ENCODE results near the gene VGLL4. TPM values are rescaled to one million over a fixed set of nuclear protein-coding genes. Genes with fewer than 3 reads are reported as not detected.

Gene VGLL4
- total and polyA plus RNA-seq, 5 donors, result 40.9 to 66.9 (median 53.2) TPM

DNA sequence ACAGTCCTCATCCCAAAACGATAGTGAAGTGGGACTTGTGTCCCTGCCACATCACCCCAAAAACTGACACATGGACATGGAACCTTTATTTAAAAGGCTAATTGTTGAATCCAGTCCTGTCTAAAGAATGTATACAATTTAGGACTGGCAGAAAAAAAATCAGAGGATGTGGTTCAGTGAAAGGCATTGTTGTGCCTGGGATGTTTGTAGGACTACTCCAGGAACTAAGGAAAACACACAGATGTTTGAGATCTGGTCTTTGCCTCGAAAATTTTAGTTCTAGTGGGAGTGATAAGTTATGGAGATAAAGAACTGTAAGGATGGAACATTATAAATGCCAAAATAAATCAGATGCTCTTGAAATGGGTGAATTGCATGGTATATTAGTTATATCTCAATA lies 27.2 kb downstream of the VGLL4 start:
- intact Hi-C loops (cut with DNase I), result no loop called here
- ATAC-seq, result no peak
- DNase-seq, result no peak
- Histone ChIP-seq H3K27me3 (ENCODE audit: control insufficient read depth, insufficient read depth) (no peaks in the 10 kb centered on the region), H3K27ac (ENCODE audit: low read length) (no peak overlapping the region), H3K4me1 (ENCODE audit: control insufficient read depth, insufficient read depth, low read length) (peaks cover 27% of the 10 kb centered on the region), H3K4me3 (ENCODE audit: low read length) (no peak overlapping the region), H3K9me3 (ENCODE audit: control insufficient read depth, low read length) (no peaks in the 10 kb centered on the region)
- WGBS, result 24% methylated on average over 2 of the region's 2 CpGs

DNA sequence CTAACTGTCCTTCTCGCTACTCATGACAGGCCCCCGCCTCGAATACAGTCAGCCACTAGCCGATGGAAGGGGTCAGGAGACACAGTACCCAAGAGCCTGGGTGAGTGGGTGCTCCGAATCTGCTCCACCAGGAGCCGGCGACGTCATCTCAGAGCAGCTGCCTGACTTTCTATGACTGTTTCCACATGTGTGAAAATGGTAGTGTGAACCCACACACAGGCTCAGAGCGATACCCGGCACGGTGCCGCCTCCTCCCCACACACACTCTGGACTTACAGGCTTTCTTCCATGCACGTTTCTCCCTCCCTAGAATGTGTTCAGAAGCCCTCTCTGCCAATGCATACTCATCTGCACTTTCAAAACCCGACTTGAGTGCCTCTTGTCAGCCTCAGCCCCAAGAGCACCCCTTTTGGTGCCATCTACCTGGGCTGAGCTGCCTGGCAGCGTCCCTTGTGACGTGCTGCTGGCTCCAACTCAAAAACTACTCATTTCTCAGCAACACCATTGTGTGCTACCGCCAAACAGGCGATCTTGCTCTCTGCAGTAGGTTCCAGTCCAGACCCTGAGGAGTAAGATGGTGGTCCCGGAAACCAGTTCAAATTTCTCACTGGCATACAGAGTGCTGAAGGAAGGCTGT lies 29.7 kb downstream of the VGLL4 start:
- WGBS, result 68% methylated on average over 19 of the region's 19 CpGs
- Histone ChIP-seq H3K27me3 (ENCODE audit: control insufficient read depth, insufficient read depth) (no peaks in the 10 kb centered on the region), H3K9me3 (ENCODE audit: control insufficient read depth, low read length) (no peaks in the 10 kb centered on the region), H3K27ac (ENCODE audit: low read length) (no peak overlapping the region), H3K4me1 (ENCODE audit: control insufficient read depth, insufficient read depth, low read length) (peaks cover 36% of the 10 kb centered on the region), H3K4me3 (ENCODE audit: low read length) (no peak overlapping the region)
- DNase-seq (peak in 1 of 3 donors; percentile 73), ATAC-seq (peak in 1 of 2 donors; percentile 22)
- intact Hi-C loops (cut with DNase I), result no loop called here

DNA sequence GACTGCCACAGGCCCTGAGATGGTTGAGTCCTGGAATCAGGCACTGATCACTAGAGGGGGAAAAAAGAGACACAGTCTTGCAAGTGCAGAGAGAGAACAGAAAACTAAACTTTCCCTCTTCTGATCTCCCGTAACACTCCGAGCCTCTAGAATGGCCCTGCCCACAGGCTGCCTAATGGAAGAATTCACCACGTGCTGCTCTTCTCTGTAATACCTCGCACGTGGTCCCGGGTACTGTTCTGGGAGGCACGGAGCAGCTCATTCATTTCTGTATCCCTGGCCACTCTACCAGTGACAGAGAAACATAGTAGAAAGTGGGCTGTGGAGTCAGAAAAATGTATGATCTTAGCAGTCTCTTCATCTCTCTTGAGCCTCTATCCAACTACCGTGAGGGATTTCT lies 30.4 kb downstream of the VGLL4 start:
- Histone ChIP-seq H3K27me3 (ENCODE audit: control insufficient read depth, insufficient read depth) (no peaks in the 10 kb centered on the region), H3K9me3 (ENCODE audit: control insufficient read depth, low read length) (no peaks in the 10 kb centered on the region), H3K4me1 (ENCODE audit: control insufficient read depth, insufficient read depth, low read length) (peaks cover 36% of the 10 kb centered on the region), H3K27ac (ENCODE audit: low read length) (no peak overlapping the region), H3K4me3 (ENCODE audit: low read length) (no peak overlapping the region)
- DNase-seq (no peak), ATAC-seq (peak in 1 of 2 donors; percentile 55)
- WGBS, result 66% methylated on average over 8 of the region's 8 CpGs
- intact Hi-C loops (cut with DNase I), result no loop called here

GRCh38 chr3:11612515-11613188 lies 31.1 kb downstream of the VGLL4 start:
- Histone ChIP-seq H3K27me3 (ENCODE audit: control insufficient read depth, insufficient read depth) (no peaks in the 10 kb centered on the region), H3K4me3 (ENCODE audit: low read length) (no peak overlapping the region), H3K9me3 (ENCODE audit: control insufficient read depth, low read length) (no peaks in the 10 kb centered on the region), H3K27ac (ENCODE audit: low read length) (no peak overlapping the region), H3K4me1 (ENCODE audit: control insufficient read depth, insufficient read depth, low read length) (peaks cover 39% of the 10 kb centered on the region)
- 72% methylated on average over 9 of the region's 9 CpGs for WGBS
- intact Hi-C loops (cut with DNase I), result no loop called here
- no peak for DNase-seq
- ATAC-seq, result no peak

DNA sequence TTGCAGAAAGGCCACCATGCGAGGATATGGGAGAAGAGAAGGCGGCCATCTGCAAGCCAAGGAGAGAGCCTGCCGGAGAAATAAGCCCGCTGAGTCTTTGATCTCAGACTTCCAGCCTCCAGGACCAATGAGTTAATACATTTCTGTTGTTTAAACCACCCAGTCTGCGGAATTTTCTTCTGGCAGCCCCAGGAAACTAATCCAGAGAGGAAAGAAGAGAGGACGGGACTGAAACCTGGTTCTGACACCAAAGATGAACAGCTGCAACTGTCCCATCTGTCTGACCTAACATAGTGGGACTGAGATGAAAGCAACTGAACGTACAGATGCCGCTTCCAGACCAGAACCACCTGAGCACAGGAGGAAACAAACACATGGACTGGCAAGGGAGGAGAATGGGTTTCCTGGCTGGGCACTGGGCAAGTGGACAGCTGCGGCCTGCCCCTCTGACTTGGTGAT lies 32.3 kb downstream of the VGLL4 start:
- no peak for ATAC-seq
- H3K9me3 ChIP-seq (ENCODE audit: control insufficient read depth, low read length), result no peaks in the 10 kb centered on the region
- no peak for DNase-seq
- H3K4me1 ChIP-seq (ENCODE audit: control insufficient read depth, insufficient read depth, low read length), result peaks cover 35% of the 10 kb centered on the region
- H3K4me3 ChIP-seq (ENCODE audit: low read length), result no peak overlapping the region
- no peaks in the 10 kb centered on the region for H3K27me3 ChIP-seq (ENCODE audit: control insufficient read depth, insufficient read depth)
- intact Hi-C loops (cut with DNase I), result no loop called here
- no peak overlapping the region for H3K27ac ChIP-seq (ENCODE audit: low read length)
- WGBS, result 80% methylated on average over 9 of the region's 9 CpGs

DNA sequence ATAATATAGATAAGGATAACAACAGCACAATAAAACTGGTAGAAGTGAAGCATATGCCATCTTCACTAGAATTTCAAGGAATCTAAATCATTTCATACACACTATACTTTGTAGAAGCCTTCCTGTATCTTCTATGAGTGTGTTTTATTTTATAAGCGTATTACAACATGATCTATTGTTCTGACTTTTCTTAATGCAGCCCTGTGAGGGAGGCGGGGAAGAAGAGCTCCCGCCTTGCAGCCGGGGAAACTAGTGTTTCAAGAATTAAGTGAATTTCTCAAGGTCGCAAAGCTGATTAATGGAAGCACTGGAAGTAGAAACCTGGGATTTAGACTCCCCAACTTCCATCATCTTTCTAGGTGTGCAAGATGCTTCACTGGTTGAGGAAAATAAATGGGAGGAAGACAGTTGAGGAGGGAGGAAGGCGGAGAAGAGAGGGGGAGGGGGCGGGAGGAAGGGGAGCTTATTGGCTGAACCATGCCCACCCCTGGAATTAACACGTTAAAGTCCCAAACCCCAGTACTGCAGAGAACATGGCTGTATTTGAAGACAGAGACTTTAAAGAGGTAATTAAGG lies 32.9 kb downstream of the VGLL4 start:
- Histone ChIP-seq H3K4me3 (ENCODE audit: low read length) (no peak overlapping the region), H3K27me3 (ENCODE audit: control insufficient read depth, insufficient read depth) (no peaks in the 10 kb centered on the region), H3K9me3 (ENCODE audit: control insufficient read depth, low read length) (no peaks in the 10 kb centered on the region), H3K27ac (ENCODE audit: low read length) (no peak overlapping the region), H3K4me1 (ENCODE audit: control insufficient read depth, insufficient read depth, low read length) (peaks cover 35% of the 10 kb centered on the region)
- ATAC-seq, result no peak
- intact Hi-C loops (cut with DNase I), result no loop called here
- 55% methylated on average over 8 of the region's 8 CpGs for WGBS
- DNase-seq, result no peak

- WGBS, result 42% methylated on average over 23 of the region's 23 CpGs
- ATAC-seq, result peak; percentile 82 to 86
- Histone ChIP-seq H3K9me3 (ENCODE audit: control insufficient read depth, low read length) (no peaks in the 10 kb centered on the region), H3K4me3 (ENCODE audit: low read length) (no peak overlapping the region), H3K4me1 (ENCODE audit: control insufficient read depth, insufficient read depth, low read length) (peaks cover 34% of the 10 kb centered on the region), H3K27ac (ENCODE audit: low read length) (no peak overlapping the region), H3K27me3 (ENCODE audit: control insufficient read depth, insufficient read depth) (no peaks in the 10 kb centered on the region)
- intact Hi-C loops (cut with DNase I), result no loop called here
- peak; percentile 73 to 87 (median 77) for DNase-seq
These were observed 33.6 kb downstream of the VGLL4 start for GRCh38 chr3:11610044-11610671.

DNA sequence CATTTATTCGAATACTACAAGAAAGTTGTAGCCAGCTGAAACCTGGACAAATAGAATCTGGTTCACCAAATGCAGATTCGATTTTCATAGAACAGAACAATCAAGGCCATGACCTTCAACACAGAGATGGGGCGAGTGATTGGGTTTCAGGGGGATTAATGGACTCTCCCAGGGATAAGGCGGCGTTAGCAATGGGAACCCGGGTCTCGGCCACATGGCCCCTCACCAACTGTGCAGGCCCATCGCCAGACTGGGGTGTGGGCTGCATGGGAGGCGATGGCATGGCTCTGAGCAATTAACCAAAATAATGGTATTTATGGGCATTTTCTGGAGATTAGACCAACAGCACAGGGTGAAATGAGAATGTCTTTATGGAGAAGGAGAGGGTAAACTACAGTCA lies 34.2 kb downstream of the VGLL4 start:
- Histone ChIP-seq H3K9me3 (ENCODE audit: control insufficient read depth, low read length) (no peaks in the 10 kb centered on the region), H3K4me3 (ENCODE audit: low read length) (no peak overlapping the region), H3K27ac (ENCODE audit: low read length) (no peak overlapping the region), H3K27me3 (ENCODE audit: control insufficient read depth, insufficient read depth) (no peaks in the 10 kb centered on the region), H3K4me1 (ENCODE audit: control insufficient read depth, insufficient read depth, low read length) (peaks cover 34% of the 10 kb centered on the region)
- intact Hi-C loops (cut with DNase I), result no loop called here
- ATAC-seq (no peak), DNase-seq (no peak)
- WGBS, result 79% methylated on average over 9 of the region's 9 CpGs

DNA sequence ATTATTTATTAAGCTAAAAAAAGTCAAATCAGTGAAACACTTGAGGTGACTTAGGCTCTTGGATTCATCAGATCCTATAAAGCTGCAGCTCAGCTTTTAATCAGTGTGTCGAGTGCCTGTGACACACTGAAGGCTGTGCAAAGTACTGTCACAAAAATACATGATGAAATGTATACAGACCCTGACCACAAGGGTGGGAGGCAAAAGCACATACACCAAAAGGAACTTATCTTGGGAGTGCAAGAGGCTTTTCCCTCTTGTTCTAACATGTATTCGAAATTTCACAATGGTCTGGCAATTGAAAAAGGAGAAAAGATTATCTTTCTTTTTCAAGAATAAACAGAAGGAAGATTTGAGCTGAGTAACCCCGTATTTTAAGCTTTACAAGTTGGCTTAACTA lies 35.9 kb downstream of the VGLL4 start:
- Histone ChIP-seq H3K27ac (ENCODE audit: low read length) (no peak overlapping the region), H3K9me3 (ENCODE audit: control insufficient read depth, low read length) (no peaks in the 10 kb centered on the region), H3K4me1 (ENCODE audit: control insufficient read depth, insufficient read depth, low read length) (peaks cover 28% of the 10 kb centered on the region), H3K4me3 (ENCODE audit: low read length) (no peak overlapping the region), H3K27me3 (ENCODE audit: control insufficient read depth, insufficient read depth) (no peaks in the 10 kb centered on the region)
- intact Hi-C loops (cut with DNase I), result no loop called here
- WGBS, result 17% methylated on average over 3 of the region's 3 CpGs
- ATAC-seq, result no peak
- no peak for DNase-seq

GRCh38 chr3:11606865-11607440 lies 36.8 kb downstream of the VGLL4 start:
- ATAC-seq (no peak), DNase-seq (no peak)
- no peaks in the 10 kb centered on the region for H3K9me3 ChIP-seq (ENCODE audit: control insufficient read depth, low read length)
- peak overlapping the region; percentile 8 for H3K27ac ChIP-seq (ENCODE audit: low read length)
- no peak overlapping the region for H3K4me3 ChIP-seq (ENCODE audit: low read length)
- H3K27me3 ChIP-seq (ENCODE audit: control insufficient read depth, insufficient read depth), result no peaks in the 10 kb centered on the region
- 90% methylated on average over 6 of the region's 6 CpGs for WGBS
- H3K4me1 ChIP-seq (ENCODE audit: control insufficient read depth, insufficient read depth, low read length), result peaks cover 28% of the 10 kb centered on the region
- intact Hi-C loops (cut with DNase I), result no loop called here
